Neural progenitor cell (in vitro differentiated cells): ENCODE results near the gene COPS2. TPM values are rescaled to one million over a fixed set of nuclear protein-coding genes. Genes with fewer than 3 reads are reported as not detected.
"Not testable (repeated sequence)": the region's sequence is repeated elsewhere in the genome, so short reads cannot be mapped to it uniquely, and the experiment has no call there.

ENCODE experiments used
- DNase-seq: peaks from one replicate; pipeline ENCODE4 v3.0.0-alpha.2; 2016; ENCODE audit warnings: low spot score
- H2AFZ ChIP-seq: fragments of 200-600 bp; sonication (generic); replicated peaks from 2 replicates; pipeline ENCODE4 v1.6.1; 2016; ENCODE audit warnings: antibody characterized with exemption
- H3F3A ChIP-seq: fragments of 200-600 bp; sonication (generic); 2 replicates; pipeline ENCODE4 v1.6.1; 2016; ENCODE audit warnings: antibody characterized with exemption, low read depth
- H3K27ac ChIP-seq: fragments of 200-600 bp; sonication (generic); 2 replicates; pipeline ENCODE4 v1.5.1; 2016; ENCODE audit warnings: mild to moderate bottlenecking
- H3K27me3 ChIP-seq: fragments of 200-600 bp; sonication (generic); 2 replicates; pipeline ENCODE4 v1.6.1; 2016; ENCODE audit warnings: mild to moderate bottlenecking, moderate library complexity
- H3K36me3 ChIP-seq: fragments of 200-600 bp; sonication (generic); 2 replicates; pipeline ENCODE4 v1.5.1; 2016
- H3K4me1 ChIP-seq: fragments of 200-600 bp; sonication (generic); 2 replicates; pipeline ENCODE4 v1.6.1; 2016; ENCODE audit warnings: mixed run types
- H3K4me2 ChIP-seq: fragments of 200-600 bp; sonication (generic); 2 replicates; pipeline ENCODE4 v1.6.1; 2016
- H3K4me3 ChIP-seq: fragments of 200-600 bp; sonication (generic); 2 replicates; pipeline ENCODE4 v1.5.1; 2016
- H3K79me2 ChIP-seq: fragments of 200-600 bp; sonication (generic); 2 replicates; pipeline ENCODE4 v1.6.1; 2016; ENCODE audit warnings: low read depth
- H3K9ac ChIP-seq: fragments of 200-600 bp; sonication (generic); 2 replicates; pipeline ENCODE4 v1.6.1; 2016
- H3K9me3 ChIP-seq: fragments of 200-600 bp; sonication (generic); 2 replicates; pipeline ENCODE4 v1.5.1; 2016; ENCODE audit warnings: low read depth
- H4K20me1 ChIP-seq: fragments of 200-600 bp; sonication (generic); 2 replicates; pipeline ENCODE4 v1.6.1; 2016; ENCODE audit warnings: low read depth
- H3K27ac Mint-ChIP-seq: 3 replicates; pipeline ENCODE4 v1.8.0; 2021; ENCODE audit warnings: mixed read lengths
- H3K27me3 Mint-ChIP-seq: 2 replicates; pipeline ENCODE4 v1.8.0; 2022; ENCODE audit warnings: low read depth, mild to moderate bottlenecking, inconsistent platforms, moderate library complexity, mixed read lengths; ENCODE audit not compliant: insufficient read depth
- H3K36me3 Mint-ChIP-seq: 3 replicates; pipeline ENCODE4 v1.8.0; 2021; ENCODE audit warnings: mixed read lengths
- H3K4me1 Mint-ChIP-seq: 3 replicates; pipeline ENCODE4 v1.8.0; 2021; ENCODE audit warnings: mixed read lengths
- H3K4me3 Mint-ChIP-seq: 3 replicates; pipeline ENCODE4 v1.8.0; 2021; ENCODE audit warnings: mild to moderate bottlenecking, moderate library complexity, mixed read lengths
- H3K9me3 Mint-ChIP-seq: 3 replicates; pipeline ENCODE4 v1.8.0; 2020; ENCODE audit warnings: mixed read lengths
- CTCF ChIP-seq: fragments of 200-600 bp; sonication (generic); IDR thresholded peaks from 2 replicates; pipeline ENCODE4 v1.5.1; 2017; ENCODE audit warnings: antibody characterized with exemption, mild to moderate bottlenecking
- EZH2 ChIP-seq: fragments of 200-600 bp; sonication (generic); IDR thresholded peaks from 2 replicates; pipeline ENCODE4 v1.6.1; 2017; ENCODE audit warnings: antibody characterized with exemption, mild to moderate bottlenecking, moderate library complexity
- EZH2phosphoT487 ChIP-seq: fragments of 200-600 bp; sonication (generic); IDR thresholded peaks from 2 replicates; pipeline ENCODE4 v1.6.1; 2017; ENCODE audit warnings: antibody characterized with exemption
- total RNA-seq: library from RNA; depleted of rRNA; stranded (reverse); fragments of >200 nt; gene quantifications from 2 replicates; pipeline ENCODE4 v1.2.3, GENCODE V29; 2015; ENCODE audit warnings: low replicate concordance

Gene COPS2
- total RNA-seq, 1 donor from 2014 or later: 163 TPM

- Mint-ChIP-seq H3K36me3 (no peaks in the 10 kb centered on the region), H3K27ac (no peak overlapping the region), H3K4me3 (no peak overlapping the region), H3K27me3 (no peaks in the 10 kb centered on the region), H3K4me1 (no peaks in the 10 kb centered on the region), H3K9me3 (no peaks in the 10 kb centered on the region)
- Histone ChIP-seq H3K27ac (no peak overlapping the region), H3F3A (no peaks in the 10 kb centered on the region), H3K9me3 (no peaks in the 10 kb centered on the region), H3K36me3 (no peaks in the 10 kb centered on the region), H3K4me1 (no peaks in the 10 kb centered on the region), H3K4me3 (no peak overlapping the region), H3K27me3 (no peaks in the 10 kb centered on the region), H4K20me1 (no peaks in the 10 kb centered on the region), H3K4me2 (no peak overlapping the region), H3K9ac (no peak overlapping the region), H2AFZ (no peak overlapping the region), H3K79me2 (no peaks in the 10 kb centered on the region)
- TF ChIP-seq EZH2phosphoT487 (no peak), EZH2 (no peak), CTCF (no peak)
- no peak for DNase-seq
Measured at GRCh38 chr15:49182128-49182527, 26.7 kb upstream of the COPS2 start.

- Histone ChIP-seq H3K27me3 (no peaks in the 10 kb centered on the region), H3K4me1 (no peaks in the 10 kb centered on the region), H3K4me3 (no peak overlapping the region), H3K27ac (no peak overlapping the region), H3K9me3 (no peaks in the 10 kb centered on the region), H2AFZ (no peak overlapping the region), H4K20me1 (no peaks in the 10 kb centered on the region), H3K79me2 (no peaks in the 10 kb centered on the region), H3K4me2 (no peak overlapping the region), H3K36me3 (no peaks in the 10 kb centered on the region), H3F3A (no peaks in the 10 kb centered on the region), H3K9ac (no peak overlapping the region)
- H3K9me3 Mint-ChIP-seq: peaks cover 7% of the 10 kb centered on the region
- H3K27me3 Mint-ChIP-seq: no peaks in the 10 kb centered on the region
- no peak overlapping the region for H3K27ac Mint-ChIP-seq
- no peak for DNase-seq
- H3K4me1 Mint-ChIP-seq: no peaks in the 10 kb centered on the region
- no peak for TF ChIP-seq EZH2
- no peak for TF ChIP-seq EZH2phosphoT487
- no peak for TF ChIP-seq CTCF
- H3K36me3 Mint-ChIP-seq: no peaks in the 10 kb centered on the region
- H3K4me3 Mint-ChIP-seq: no peak overlapping the region
Measured at GRCh38 chr15:49179433-49180190, 24.2 kb upstream of the COPS2 start.

DNA sequence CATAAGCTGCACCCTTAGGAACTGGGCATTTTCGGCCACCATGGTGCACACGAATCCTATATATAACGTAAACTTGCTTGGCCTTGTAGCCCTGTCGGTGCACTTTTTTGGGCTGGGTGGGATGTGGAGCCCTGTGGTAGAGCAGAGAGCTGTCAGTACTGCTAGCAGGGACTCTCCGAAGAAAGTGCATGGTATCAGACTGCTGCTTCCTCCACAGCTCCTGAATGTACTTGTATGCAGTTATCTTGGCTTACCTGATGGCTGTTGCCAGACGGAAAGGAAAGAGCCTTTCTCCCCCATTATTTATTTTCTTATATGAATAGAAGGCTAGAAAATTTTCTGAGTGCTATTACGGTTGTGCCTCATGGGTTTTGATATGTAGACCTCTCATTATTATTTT, 23.1 kb upstream of the COPS2 start:
- Mint-ChIP-seq H3K4me3 (no peak overlapping the region), H3K27ac (no peak overlapping the region), H3K27me3 (no peaks in the 10 kb centered on the region), H3K9me3 (peaks cover 7% of the 10 kb centered on the region), H3K4me1 (no peaks in the 10 kb centered on the region), H3K36me3 (no peaks in the 10 kb centered on the region)
- DNase-seq: no peak
- H3K9me3 ChIP-seq: no peaks in the 10 kb centered on the region
- no peaks in the 10 kb centered on the region for H4K20me1 ChIP-seq
- no peaks in the 10 kb centered on the region for H3K36me3 ChIP-seq
- no peaks in the 10 kb centered on the region for H3K4me1 ChIP-seq
- TF ChIP-seq CTCF (no peak), EZH2phosphoT487 (no peak), EZH2 (no peak)
- no peak overlapping the region for H3K9ac ChIP-seq
- no peak overlapping the region for H3K4me2 ChIP-seq
- no peak overlapping the region for H3K27ac ChIP-seq
- no peaks in the 10 kb centered on the region for H3K27me3 ChIP-seq
- no peak overlapping the region for H2AFZ ChIP-seq
- H3K79me2 ChIP-seq: no peaks in the 10 kb centered on the region
- no peak overlapping the region for H3K4me3 ChIP-seq
- H3F3A ChIP-seq: no peaks in the 10 kb centered on the region

- not testable (repeated sequence) for H3K27me3 Mint-ChIP-seq, H3K9me3 ChIP-seq, H3K36me3 Mint-ChIP-seq, H4K20me1 ChIP-seq, H3K4me1 ChIP-seq, H3K9me3 Mint-ChIP-seq, H3K4me3 ChIP-seq, H3K36me3 ChIP-seq, H2AFZ ChIP-seq, H3K27ac ChIP-seq, H3F3A ChIP-seq, DNase-seq, H3K9ac ChIP-seq, H3K27me3 ChIP-seq, H3K79me2 ChIP-seq, H3K27ac Mint-ChIP-seq, H3K4me2 ChIP-seq, H3K4me1 Mint-ChIP-seq, H3K4me3 Mint-ChIP-seq
Measured at GRCh38 chr15:49175582-49176397, 20.4 kb upstream of the COPS2 start.
